Neural cell (in vitro differentiated cells): Measurements from ENCODE around the gene HADH. TPM values are rescaled to one million over a fixed set of nuclear protein-coding genes. Genes with fewer than 3 reads are reported as not detected.

ENCODE experiments used
- H2AFZ ChIP-seq: fragments of 200-600, 300-800 bp; sonication (generic), shearing (Covaris generic); 2 replicates; pipeline ENCODE4 v1.6.0; 2014; ENCODE audit warnings: low read depth, mild to moderate bottlenecking, antibody characterized with exemption, low read length, moderate library complexity
- H3F3A ChIP-seq: fragments of 200-600 bp; shearing (Covaris generic); 2 replicates; pipeline ENCODE4 v1.6.1; 2016; ENCODE audit warnings: mild to moderate bottlenecking, moderate library complexity, mixed read lengths, antibody characterized with exemption, low read length; ENCODE audit not compliant: insufficient read depth, poor library complexity, severe bottlenecking
- H3K27ac ChIP-seq: fragments of 200-600, 300-800 bp; sonication (generic), shearing (Covaris generic); 2 replicates; pipeline ENCODE4 v1.5.1; 2014; ENCODE audit warnings: mild to moderate bottlenecking, low read length, moderate library complexity
- H3K27me3 ChIP-seq: fragments of 300-800, 200-600 bp; sonication (generic), shearing (Covaris generic); 2 replicates; pipeline ENCODE4 v1.6.0; 2014; ENCODE audit warnings: mild to moderate bottlenecking, low read depth, low read length, moderate library complexity; ENCODE audit not compliant: insufficient read depth
- H3K36me3 ChIP-seq: fragments of 300-800, 200-600 bp; sonication (generic), shearing (Covaris generic); 2 replicates; pipeline ENCODE4 v1.5.1; 2014; ENCODE audit warnings: mild to moderate bottlenecking, antibody characterized with exemption, low read length, moderate library complexity; ENCODE audit not compliant: insufficient read depth
- H3K4me2 ChIP-seq: fragments of 300-800, 200-600 bp; sonication (generic), shearing (Covaris generic); 2 replicates; pipeline ENCODE4 v1.6.0; 2014; ENCODE audit warnings: mild to moderate bottlenecking, low read length
- H3K4me3 ChIP-seq: fragments of 300-800, 200-600 bp; sonication (generic), shearing (Covaris generic); 2 replicates; pipeline ENCODE4 v1.5.1; 2014; ENCODE audit warnings: mild to moderate bottlenecking, low read length, moderate library complexity
- H3K79me2 ChIP-seq: fragments of 200-600 bp; shearing (Covaris generic); replicated peaks from 2 replicates; pipeline ENCODE4 v1.6.0; 2014; ENCODE audit warnings: mild to moderate bottlenecking, low read length, moderate library complexity; ENCODE audit not compliant: insufficient read depth
- H3K9ac ChIP-seq: fragments of 300-800, 200-600 bp; sonication (generic), shearing (Covaris generic); 2 replicates; pipeline ENCODE4 v1.6.1; 2016; ENCODE audit warnings: mild to moderate bottlenecking, low read length, mixed read lengths
- H3K9me2 ChIP-seq: fragments of 200-600 bp; shearing (Covaris generic); 2 replicates; pipeline ENCODE4 v1.6.1; 2016; ENCODE audit warnings: mild to moderate bottlenecking, low read length, mixed read lengths; ENCODE audit not compliant: insufficient read depth
- H3K9me3 ChIP-seq: fragments of 200-600, 300-800 bp; sonication (generic), shearing (Covaris generic); 2 replicates; pipeline ENCODE4 v1.6.1; 2016; ENCODE audit warnings: mild to moderate bottlenecking, mixed run types, low read length, moderate library complexity, mixed read lengths
- H4K20me1 ChIP-seq: fragments of 200-600 bp; shearing (Covaris generic); 2 replicates; pipeline ENCODE4 v1.6.1; 2016; ENCODE audit warnings: mild to moderate bottlenecking, mixed run types; ENCODE audit not compliant: insufficient read depth
- EP300 ChIP-seq: fragments of 450-650 bp; conservative IDR thresholded peaks from 2 replicates; pipeline ENCODE4 v1.6.1; 2014; ENCODE audit warnings: antibody characterized with exemption, mild to moderate bottlenecking, moderate library complexity; ENCODE audit not compliant: poor library complexity, severe bottlenecking
- EZH2 ChIP-seq: fragments of 200-600, 300-800 bp; shearing (Covaris generic), sonication (generic); IDR thresholded peaks from 2 replicates; pipeline ENCODE4 v1.6.1; 2014; ENCODE audit warnings: antibody characterized with exemption, low read length, borderline replicate concordance, mild to moderate bottlenecking; ENCODE audit not compliant: insufficient read depth, poor library complexity, severe bottlenecking
- MXI1 ChIP-seq: fragments of 450-650 bp; conservative IDR thresholded peaks from 2 replicates; pipeline ENCODE4 v1.6.1; 2014; ENCODE audit warnings: antibody characterized with exemption, mild to moderate bottlenecking; ENCODE audit not compliant: poor library complexity, severe bottlenecking
- POLR2AphosphoS5 ChIP-seq: IDR thresholded peaks from 2 replicates; pipeline ENCODE4 v1.6.1; 2012
- RAD21 ChIP-seq: fragments of 450-650 bp; conservative IDR thresholded peaks from 2 replicates; pipeline ENCODE4 v1.6.1; 2014; ENCODE audit warnings: antibody characterized with exemption, mild to moderate bottlenecking, moderate library complexity
- SMC3 ChIP-seq: fragments of 450-650 bp; conservative IDR thresholded peaks from 2 replicates; pipeline ENCODE4 v1.6.1; 2014; ENCODE audit warnings: antibody characterized with exemption, mild to moderate bottlenecking, moderate library complexity; ENCODE audit not compliant: poor library complexity
- TAF1 ChIP-seq: IDR thresholded peaks from 2 replicates; pipeline ENCODE4 v1.6.1; 2012; ENCODE audit warnings: low read depth
- polyA plus RNA-seq: library from polyadenylated mRNA; depleted of rRNA; stranded (reverse); fragments of >200 nt; gene quantifications from 2 replicates; pipeline ENCODE4 v1.2.3, GENCODE V29; 2014
- TF ChIP-seq, protein P1 (sequence below): fragments of 450-650 bp; IDR thresholded peaks from 2 replicates; pipeline ENCODE4 v1.5.1; 2014; ENCODE audit warnings: antibody characterized with exemption, mild to moderate bottlenecking, moderate library complexity; ENCODE audit not compliant: poor library complexity, severe bottlenecking
- TF ChIP-seq, protein P2 (sequence below): IDR thresholded peaks from 2 replicates; pipeline ENCODE4 v1.6.1; 2012; ENCODE audit warnings: borderline replicate concordance

HADH gene
- polyA plus RNA-seq, 1 donor from 2014 or later: 25.7 TPM

DNA sequence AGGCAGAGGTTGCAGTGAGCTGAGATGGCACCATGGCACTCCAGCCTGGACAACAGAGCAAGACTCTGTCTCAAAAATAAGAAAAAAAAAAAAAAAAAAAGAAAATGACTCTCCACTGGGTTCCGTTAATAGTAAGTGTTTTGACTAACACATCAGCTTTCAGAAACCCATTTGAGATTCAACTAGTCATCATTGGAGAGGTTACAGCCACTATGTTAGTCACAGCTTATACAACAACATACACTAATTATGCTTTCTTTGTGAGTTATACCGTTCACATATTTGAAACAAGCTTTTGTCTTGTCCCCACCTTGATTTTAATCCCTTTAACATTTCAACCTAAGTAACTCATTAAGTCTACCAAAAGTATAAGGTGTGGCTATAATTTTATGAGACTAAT lies 48.2 kb downstream of the HADH start:
- H3F3A ChIP-seq: no peaks in the 10 kb centered on the region
- no peak for TF ChIP-seq EZH2

DNA sequence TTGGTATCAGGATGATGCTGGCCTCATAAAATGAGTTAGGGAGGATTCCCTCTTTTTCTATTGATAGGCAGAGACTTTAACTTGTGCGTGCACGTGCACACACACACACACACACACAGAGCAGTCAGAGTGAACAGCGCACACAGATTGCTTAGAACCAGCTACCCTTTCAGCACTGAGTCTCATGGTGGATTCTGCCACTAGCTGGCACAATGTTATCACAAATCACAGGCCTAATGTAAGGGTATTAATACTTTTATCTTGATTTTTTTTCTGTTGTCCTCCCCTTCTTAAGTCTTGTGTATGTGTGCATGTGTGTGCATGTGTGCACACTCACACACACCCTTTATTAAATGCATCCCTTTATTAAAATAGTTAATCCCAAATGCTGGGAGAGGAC lies 53.2 kb downstream of the HADH start:
- H3K9me2 ChIP-seq: no peaks in the 10 kb centered on the region
- no peak overlapping the region for H3K4me2 ChIP-seq
- no peaks in the 10 kb centered on the region for H3K27me3 ChIP-seq
- H3F3A ChIP-seq: no peaks in the 10 kb centered on the region
- no peak overlapping the region for H2AFZ ChIP-seq
- H4K20me1 ChIP-seq: no peaks in the 10 kb centered on the region
- H3K79me2 ChIP-seq: no peaks in the 10 kb centered on the region
- no peaks in the 10 kb centered on the region for H3K9me3 ChIP-seq
- H3K9ac ChIP-seq: no peak overlapping the region
- H3K4me3 ChIP-seq: peak overlapping the region; percentile 41
- H3K36me3 ChIP-seq: no peaks in the 10 kb centered on the region
- H3K27ac ChIP-seq: peak overlapping the region; percentile 43
- TF ChIP-seq, protein P1, sequence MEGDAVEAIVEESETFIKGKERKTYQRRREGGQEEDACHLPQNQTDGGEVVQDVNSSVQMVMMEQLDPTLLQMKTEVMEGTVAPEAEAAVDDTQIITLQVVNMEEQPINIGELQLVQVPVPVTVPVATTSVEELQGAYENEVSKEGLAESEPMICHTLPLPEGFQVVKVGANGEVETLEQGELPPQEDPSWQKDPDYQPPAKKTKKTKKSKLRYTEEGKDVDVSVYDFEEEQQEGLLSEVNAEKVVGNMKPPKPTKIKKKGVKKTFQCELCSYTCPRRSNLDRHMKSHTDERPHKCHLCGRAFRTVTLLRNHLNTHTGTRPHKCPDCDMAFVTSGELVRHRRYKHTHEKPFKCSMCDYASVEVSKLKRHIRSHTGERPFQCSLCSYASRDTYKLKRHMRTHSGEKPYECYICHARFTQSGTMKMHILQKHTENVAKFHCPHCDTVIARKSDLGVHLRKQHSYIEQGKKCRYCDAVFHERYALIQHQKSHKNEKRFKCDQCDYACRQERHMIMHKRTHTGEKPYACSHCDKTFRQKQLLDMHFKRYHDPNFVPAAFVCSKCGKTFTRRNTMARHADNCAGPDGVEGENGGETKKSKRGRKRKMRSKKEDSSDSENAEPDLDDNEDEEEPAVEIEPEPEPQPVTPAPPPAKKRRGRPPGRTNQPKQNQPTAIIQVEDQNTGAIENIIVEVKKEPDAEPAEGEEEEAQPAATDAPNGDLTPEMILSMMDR: peak; percentile 43
- TF ChIP-seq RAD21: peak; percentile 46
- TF ChIP-seq, protein P2, sequence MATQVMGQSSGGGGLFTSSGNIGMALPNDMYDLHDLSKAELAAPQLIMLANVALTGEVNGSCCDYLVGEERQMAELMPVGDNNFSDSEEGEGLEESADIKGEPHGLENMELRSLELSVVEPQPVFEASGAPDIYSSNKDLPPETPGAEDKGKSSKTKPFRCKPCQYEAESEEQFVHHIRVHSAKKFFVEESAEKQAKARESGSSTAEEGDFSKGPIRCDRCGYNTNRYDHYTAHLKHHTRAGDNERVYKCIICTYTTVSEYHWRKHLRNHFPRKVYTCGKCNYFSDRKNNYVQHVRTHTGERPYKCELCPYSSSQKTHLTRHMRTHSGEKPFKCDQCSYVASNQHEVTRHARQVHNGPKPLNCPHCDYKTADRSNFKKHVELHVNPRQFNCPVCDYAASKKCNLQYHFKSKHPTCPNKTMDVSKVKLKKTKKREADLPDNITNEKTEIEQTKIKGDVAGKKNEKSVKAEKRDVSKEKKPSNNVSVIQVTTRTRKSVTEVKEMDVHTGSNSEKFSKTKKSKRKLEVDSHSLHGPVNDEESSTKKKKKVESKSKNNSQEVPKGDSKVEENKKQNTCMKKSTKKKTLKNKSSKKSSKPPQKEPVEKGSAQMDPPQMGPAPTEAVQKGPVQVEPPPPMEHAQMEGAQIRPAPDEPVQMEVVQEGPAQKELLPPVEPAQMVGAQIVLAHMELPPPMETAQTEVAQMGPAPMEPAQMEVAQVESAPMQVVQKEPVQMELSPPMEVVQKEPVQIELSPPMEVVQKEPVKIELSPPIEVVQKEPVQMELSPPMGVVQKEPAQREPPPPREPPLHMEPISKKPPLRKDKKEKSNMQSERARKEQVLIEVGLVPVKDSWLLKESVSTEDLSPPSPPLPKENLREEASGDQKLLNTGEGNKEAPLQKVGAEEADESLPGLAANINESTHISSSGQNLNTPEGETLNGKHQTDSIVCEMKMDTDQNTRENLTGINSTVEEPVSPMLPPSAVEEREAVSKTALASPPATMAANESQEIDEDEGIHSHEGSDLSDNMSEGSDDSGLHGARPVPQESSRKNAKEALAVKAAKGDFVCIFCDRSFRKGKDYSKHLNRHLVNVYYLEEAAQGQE: no peak

More for the DNA sequence above, 48.2 kb downstream of the HADH start:
- Histone ChIP-seq H3K4me3 (no peak overlapping the region), H4K20me1 (no peaks in the 10 kb centered on the region), H3K36me3 (peaks cover 6% of the 10 kb centered on the region), H3K9me2 (no peaks in the 10 kb centered on the region), H3K79me2 (no peaks in the 10 kb centered on the region), H3K27me3 (no peaks in the 10 kb centered on the region), H3K9ac (no peak overlapping the region), H2AFZ (no peak overlapping the region), H3K9me3 (no peaks in the 10 kb centered on the region), H3K4me2 (no peak overlapping the region), H3K27ac (no peak overlapping the region)

DNA sequence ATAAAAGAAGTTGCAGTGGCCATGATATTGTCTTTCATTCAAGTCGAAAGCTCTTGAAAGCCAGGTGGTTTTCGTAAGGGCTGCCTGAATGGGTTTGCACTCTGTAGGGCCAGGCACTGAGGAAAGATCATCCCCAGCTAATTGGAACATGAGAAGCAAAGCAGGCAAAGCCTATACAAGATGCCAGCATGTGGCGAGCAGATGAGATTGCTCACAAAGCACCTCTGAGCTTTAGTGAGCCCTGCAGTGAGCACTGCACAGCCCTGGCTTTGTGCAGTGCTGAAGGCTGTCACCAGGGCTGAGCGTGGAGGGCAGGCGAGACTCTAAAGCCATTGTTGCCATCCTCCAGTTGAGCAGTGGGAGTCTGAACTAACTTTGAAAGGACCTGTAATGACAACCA lies 53.8 kb downstream of the HADH start:
- H3F3A ChIP-seq: no peaks in the 10 kb centered on the region
- no peaks in the 10 kb centered on the region for H3K9me2 ChIP-seq
- H3K27ac ChIP-seq: peak overlapping the region; percentile 43
- peak overlapping the region; percentile 13 for H3K9ac ChIP-seq
- TF ChIP-seq TAF1 (no peak), MXI1 (no peak), SMC3 (no peak), RAD21 (no peak), POLR2AphosphoS5 (no peak), EZH2 (no peak), EP300 (no peak)
- TF ChIP-seq, protein P1: peak; percentile 14
- TF ChIP-seq, protein P2: no peak
- H2AFZ ChIP-seq: peak overlapping the region; percentile 12
- peak overlapping the region; percentile 41 for H3K4me3 ChIP-seq
- no peaks in the 10 kb centered on the region for H3K9me3 ChIP-seq
- no peaks in the 10 kb centered on the region for H3K27me3 ChIP-seq
- H3K79me2 ChIP-seq: no peaks in the 10 kb centered on the region
- H4K20me1 ChIP-seq: no peaks in the 10 kb centered on the region
- no peaks in the 10 kb centered on the region for H3K36me3 ChIP-seq
- peak overlapping the region; percentile 19 for H3K4me2 ChIP-seq
